Activated naive CD4-positive, alpha-beta T cell treated with Interleukin-2 at 50 U/mL for 16 hours (primary cell): ENCODE measurements around the gene L3MBTL3.

Experiments
- DNase-seq: peaks from one replicate; pipeline ENCODE4 v3.0.0-alpha.2; 2020

The L3MBTL3 gene

GRCh38 chr6:130018292-130018743, at the start of gene L3MBTL3:
TSS of gene L3MBTL3 (plus strand) at chr6:130018581. CDS start at chr6:130042700, 24,119 bp downstream.
- DNase-seq: peak; percentile 91

- DNase-seq: no peak
Measured at GRCh38 chr6:129969064-129969463, 49.3 kb upstream of the L3MBTL3 start.

- DNase-seq: no peak
Measured at GRCh38 chr6:129976110-129976509, 42.3 kb upstream of the L3MBTL3 start.

- no peak for DNase-seq
Measured at GRCh38 chr6:129978148-129978916, 40.0 kb upstream of the L3MBTL3 start.

GRCh38 chr6:129980821-129981220, 37.6 kb upstream of the L3MBTL3 start:
- no peak for DNase-seq

- no peak for DNase-seq
Measured at GRCh38 chr6:129981598-129981997, 36.8 kb upstream of the L3MBTL3 start.

GRCh38 chr6:129989396-129989795, 29.0 kb upstream of the L3MBTL3 start:
- DNase-seq: no peak

- DNase-seq: no peak
Measured at GRCh38 chr6:129992881-129993280, 25.5 kb upstream of the L3MBTL3 start.

- no peak for DNase-seq
Measured at GRCh38 chr6:129994410-129994809, 24.0 kb upstream of the L3MBTL3 start.

- DNase-seq: no peak
Measured at GRCh38 chr6:129996387-129996786, 22.0 kb upstream of the L3MBTL3 start.

GRCh38 chr6:130000526-130001421, 17.6 kb upstream of the L3MBTL3 start:
- DNase-seq: no peak

- no peak for DNase-seq
Measured at GRCh38 chr6:130008236-130008873, 10.0 kb upstream of the L3MBTL3 start.

- no peak for DNase-seq
Measured at GRCh38 chr6:130009146-130009545, 9.2 kb upstream of the L3MBTL3 start.

GRCh38 chr6:130010387-130010786, 8.0 kb upstream of the L3MBTL3 start:
- DNase-seq: no peak

GRCh38 chr6:130012728-130013127, 5.7 kb upstream of the L3MBTL3 start:
- no peak for DNase-seq

GRCh38 chr6:130018744-130019325, 454 bp downstream of the L3MBTL3 start:
- DNase-seq: peak; percentile 39

- DNase-seq: peak; percentile 42
Measured at GRCh38 chr6:130019326-130020072, 1.1 kb downstream of the L3MBTL3 start.

- DNase-seq: peak; percentile 50
Measured at GRCh38 chr6:130020073-130020906, 1.9 kb downstream of the L3MBTL3 start.

- peak; percentile 80 for DNase-seq
Measured at GRCh38 chr6:130020907-130021629, 2.7 kb downstream of the L3MBTL3 start.

GRCh38 chr6:130026859-130027258, 8.5 kb downstream of the L3MBTL3 start:
- DNase-seq: no peak
